C4-2B (cell line): ENCODE data around the gene SYS1.

Experiments
- H3K27ac ChIP-seq: fragments of 450-650 bp; 2 replicates; pipeline ENCODE4 v1.5.1; 2017
- CTCF ChIP-seq: fragments of 450-650 bp; conservative IDR thresholded peaks from 2 replicates; pipeline ENCODE4 v1.5.1; 2017; ENCODE audit warnings: mild to moderate bottlenecking
- ZFX ChIP-seq: fragments of 450-650 bp; IDR thresholded peaks from 2 replicates; pipeline ENCODE4 v1.6.1; 2017

SYS1 gene

DNA sequence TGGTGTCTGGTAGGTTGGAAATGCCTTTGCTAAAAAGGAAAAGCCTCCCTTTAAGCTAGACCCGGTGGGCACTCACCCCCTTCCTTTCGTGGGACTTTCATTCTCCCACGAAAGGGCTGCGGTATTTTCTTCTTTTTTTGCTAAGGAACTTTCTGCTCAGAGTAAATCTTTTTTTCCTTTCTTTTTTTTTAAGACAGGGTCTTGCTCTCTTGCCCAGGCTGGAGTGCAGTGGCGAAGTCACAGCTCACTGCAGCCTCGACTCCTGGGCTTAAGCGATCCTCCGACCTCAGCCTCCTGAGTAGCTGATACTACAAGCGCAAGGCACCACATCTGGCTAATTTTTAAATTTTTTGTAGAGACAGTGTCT lies 11.1 kb downstream of the SYS1 start:
- TF ChIP-seq ZFX: no peak
- peak; percentile 15 for TF ChIP-seq CTCF

GRCh38 chr20:45374966-45375365 lies 12.0 kb downstream of the SYS1 start:
- H3K27ac ChIP-seq: no peak overlapping the region
- TF ChIP-seq ZFX (no peak), CTCF (no peak)

More for the DNA sequence above, 11.1 kb downstream of the SYS1 start:
- H3K27ac ChIP-seq: no peak overlapping the region

DNA sequence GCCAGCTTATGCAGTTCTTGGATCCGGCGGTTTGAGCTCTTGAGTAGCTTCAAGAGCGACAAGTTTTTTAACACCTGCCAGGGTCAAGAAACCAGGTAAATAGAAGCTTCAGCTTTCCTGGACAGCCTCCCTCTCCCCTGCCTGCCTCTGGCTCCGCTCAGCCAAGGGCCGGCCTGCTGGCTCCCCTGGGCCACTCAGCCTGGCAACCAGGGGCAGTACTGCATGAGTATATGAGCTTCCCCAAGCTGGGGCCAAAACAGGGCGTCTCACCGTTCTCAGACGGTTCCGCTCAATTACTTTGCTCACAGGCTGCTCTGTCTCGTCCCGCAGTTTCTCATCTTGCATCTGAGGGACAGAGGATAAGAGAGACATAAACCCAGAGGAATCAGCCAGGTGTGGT lies 14.3 kb downstream of the SYS1 start:
- H3K27ac ChIP-seq: no peak overlapping the region
- no peak for TF ChIP-seq CTCF
- TF ChIP-seq ZFX: no peak

DNA sequence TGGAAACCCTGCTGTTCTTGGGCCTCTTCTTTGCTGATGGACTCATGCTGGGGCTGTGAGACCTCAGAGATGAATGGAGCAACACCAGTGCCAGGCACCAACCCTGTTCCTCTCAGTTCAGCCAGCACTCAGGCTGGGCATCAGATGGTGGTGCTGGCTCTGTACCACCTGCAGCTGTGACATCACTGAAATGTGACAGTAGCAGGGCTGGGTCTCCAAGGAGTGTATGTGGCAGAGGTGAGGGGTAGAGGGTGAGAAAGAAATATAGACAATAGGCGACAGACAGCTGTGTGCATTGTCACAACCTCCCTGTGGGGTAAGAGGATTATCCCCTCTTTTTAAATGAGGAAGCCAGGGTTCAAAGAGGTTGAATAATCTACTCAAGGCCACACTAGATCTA lies 15.2 kb downstream of the SYS1 start, which contains the start of gene TP53TG5:
TP53TG5 (minus strand) TSS at position 135 of the 400 bp plus-strand sequence; CDS start at position 46, 89 bp downstream.
- TF ChIP-seq CTCF: no peak
- no peak for TF ChIP-seq ZFX
- no peak within 1 kb of the TSS for H3K27ac ChIP-seq

GRCh38 chr20:45387274-45387673 lies 24.3 kb downstream of the SYS1 start:
- no peak for TF ChIP-seq ZFX
- TF ChIP-seq CTCF: no peak
- H3K27ac ChIP-seq: no peak overlapping the region

GRCh38 chr20:45390931-45391330 lies 28.0 kb downstream of the SYS1 start:
- TF ChIP-seq ZFX: no peak
- no peak for TF ChIP-seq CTCF
- no peak overlapping the region for H3K27ac ChIP-seq

DNA sequence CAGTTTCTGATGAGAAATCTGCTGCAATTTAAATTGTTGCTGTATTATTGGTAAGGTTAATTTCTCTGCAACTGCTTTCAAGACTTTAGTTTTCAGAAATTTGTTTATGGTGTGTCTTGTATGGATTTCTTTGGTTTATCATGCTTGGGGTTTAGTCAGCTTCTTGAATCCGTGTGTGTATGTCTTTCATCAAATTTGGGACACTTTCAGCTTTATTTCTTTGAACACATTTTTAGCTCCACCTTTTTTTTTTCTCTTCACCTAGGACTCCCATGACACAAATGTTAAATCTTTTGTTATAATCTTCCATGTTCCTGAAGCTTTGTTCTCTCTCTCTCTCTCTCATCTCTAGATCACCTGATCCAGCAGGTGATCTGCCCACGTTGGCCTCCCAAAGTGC lies 28.6 kb downstream of the SYS1 start:
- no peak overlapping the region for H3K27ac ChIP-seq
- TF ChIP-seq CTCF: no peak
- TF ChIP-seq ZFX: no peak
